Measurements from ENCODE around the gene HTR1E.
"Not testable (repeated sequence)": the region's sequence is repeated elsewhere in the genome, so short reads cannot be mapped to it uniquely, and the experiment has no call there.

The HTR1E gene

DNA sequence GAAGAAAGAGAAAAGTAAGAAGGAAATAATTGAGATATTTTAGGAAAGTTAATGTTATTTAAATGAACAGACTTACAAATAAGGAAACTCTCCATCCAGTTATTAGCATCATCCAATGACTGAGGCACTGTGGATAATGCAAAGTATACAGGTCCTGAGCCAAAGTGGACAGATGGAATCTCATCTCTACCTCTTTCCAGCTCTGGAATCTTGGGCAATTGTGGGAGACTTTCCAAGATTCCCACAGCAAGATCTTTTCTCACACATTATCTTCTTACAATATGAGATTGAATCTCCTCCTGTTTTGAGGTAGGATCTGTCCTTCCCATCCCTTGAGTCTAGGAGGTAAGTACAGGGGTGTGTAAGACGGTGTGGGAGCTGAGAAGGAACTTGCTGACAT, 28.9 kb downstream of the HTR1E start:
- H3K27ac Mint-ChIP-seq, result no peak overlapping the region
- no peak overlapping the region for H3K4me3 Mint-ChIP-seq
- TF ChIP-seq, protein P1, sequence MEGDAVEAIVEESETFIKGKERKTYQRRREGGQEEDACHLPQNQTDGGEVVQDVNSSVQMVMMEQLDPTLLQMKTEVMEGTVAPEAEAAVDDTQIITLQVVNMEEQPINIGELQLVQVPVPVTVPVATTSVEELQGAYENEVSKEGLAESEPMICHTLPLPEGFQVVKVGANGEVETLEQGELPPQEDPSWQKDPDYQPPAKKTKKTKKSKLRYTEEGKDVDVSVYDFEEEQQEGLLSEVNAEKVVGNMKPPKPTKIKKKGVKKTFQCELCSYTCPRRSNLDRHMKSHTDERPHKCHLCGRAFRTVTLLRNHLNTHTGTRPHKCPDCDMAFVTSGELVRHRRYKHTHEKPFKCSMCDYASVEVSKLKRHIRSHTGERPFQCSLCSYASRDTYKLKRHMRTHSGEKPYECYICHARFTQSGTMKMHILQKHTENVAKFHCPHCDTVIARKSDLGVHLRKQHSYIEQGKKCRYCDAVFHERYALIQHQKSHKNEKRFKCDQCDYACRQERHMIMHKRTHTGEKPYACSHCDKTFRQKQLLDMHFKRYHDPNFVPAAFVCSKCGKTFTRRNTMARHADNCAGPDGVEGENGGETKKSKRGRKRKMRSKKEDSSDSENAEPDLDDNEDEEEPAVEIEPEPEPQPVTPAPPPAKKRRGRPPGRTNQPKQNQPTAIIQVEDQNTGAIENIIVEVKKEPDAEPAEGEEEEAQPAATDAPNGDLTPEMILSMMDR (IDR thresholded peaks at IDR 0.05), result no peak
- no peaks in the 10 kb centered on the region for H3K9me3 Mint-ChIP-seq
- H3K36me3 Mint-ChIP-seq (ENCODE audit: low read depth), result no peaks in the 10 kb centered on the region
- no peak for DNase-seq
- H3K27me3 Mint-ChIP-seq (ENCODE audit: low read depth, poor library complexity), result peaks cover 3% of the 10 kb centered on the region
- H3K4me1 Mint-ChIP-seq, result no peaks in the 10 kb centered on the region

DNA sequence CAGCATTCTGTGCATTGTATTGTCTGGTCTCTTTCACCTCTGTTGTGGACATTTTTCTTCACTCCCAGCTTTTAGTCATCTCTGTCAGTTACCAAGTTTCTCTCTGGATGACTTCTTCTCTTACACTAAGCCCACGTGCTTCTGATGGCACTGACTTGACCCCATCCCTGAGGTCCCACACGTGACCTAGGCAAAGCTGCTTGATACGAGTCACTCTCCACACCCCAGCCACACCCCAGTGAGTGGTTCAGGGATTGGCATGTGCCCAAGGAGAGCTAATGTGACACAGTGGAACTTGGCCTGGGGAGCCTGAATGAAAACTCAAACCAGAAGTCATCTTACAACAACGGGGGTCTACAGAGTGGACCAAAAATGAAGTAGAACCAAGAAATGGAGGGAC, 32.2 kb downstream of the HTR1E start:
- no peak for DNase-seq
- Mint-ChIP-seq H3K9me3 (no peaks in the 10 kb centered on the region), H3K27me3 (ENCODE audit: low read depth, poor library complexity) (peaks cover 3% of the 10 kb centered on the region), H3K4me1 (no peaks in the 10 kb centered on the region), H3K27ac (no peak overlapping the region), H3K36me3 (ENCODE audit: low read depth) (no peaks in the 10 kb centered on the region), H3K4me3 (no peak overlapping the region)
- TF ChIP-seq, protein P1 (IDR thresholded peaks at IDR 0.05), result no peak

DNA sequence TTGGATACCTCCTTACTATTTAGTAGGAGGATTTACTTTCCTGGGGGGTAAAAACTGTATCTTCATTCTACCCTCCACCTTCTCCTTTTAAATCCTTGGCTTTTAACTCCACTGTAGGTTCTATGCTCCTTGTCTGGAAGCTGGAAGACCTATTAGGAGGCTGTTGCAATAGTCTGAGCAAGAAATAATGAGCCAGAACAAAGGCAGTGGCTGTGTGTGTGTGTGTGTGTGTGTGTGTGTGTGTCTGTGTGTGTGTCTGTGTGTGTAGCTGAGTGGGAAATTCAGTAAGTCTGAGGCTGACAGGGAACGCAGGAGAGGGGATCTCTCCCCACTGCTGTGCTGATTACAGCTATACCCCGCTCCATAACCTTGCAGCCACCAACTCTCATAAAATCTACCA, 35.8 kb downstream of the HTR1E start:
- Mint-ChIP-seq H3K9me3 (no peaks in the 10 kb centered on the region), H3K36me3 (ENCODE audit: low read depth) (no peaks in the 10 kb centered on the region), H3K4me1 (no peaks in the 10 kb centered on the region), H3K27ac (no peak overlapping the region), H3K27me3 (ENCODE audit: low read depth, poor library complexity) (peaks cover 11% of the 10 kb centered on the region), H3K4me3 (no peak overlapping the region)
- no peak for DNase-seq
- TF ChIP-seq, protein P1 (IDR thresholded peaks at IDR 0.05), result no peak

DNA sequence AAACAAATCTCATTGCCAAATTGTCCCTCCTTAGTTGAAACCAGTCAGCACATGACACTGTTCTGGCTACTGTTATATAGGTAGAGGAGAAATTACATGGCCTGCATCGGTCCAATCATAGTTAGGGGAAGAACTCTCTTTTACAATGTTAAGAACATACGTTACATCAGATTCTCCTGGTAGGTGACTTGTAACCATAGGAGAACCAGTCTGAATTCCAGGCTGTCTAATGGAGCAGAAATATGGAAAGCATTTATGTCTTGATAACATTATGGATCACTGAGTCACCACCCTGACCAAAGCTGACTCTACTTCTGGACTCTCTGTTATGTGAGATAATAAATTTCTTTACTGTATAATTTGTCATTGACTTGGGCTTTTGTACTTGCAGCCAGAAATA, 40.9 kb downstream of the HTR1E start:
- Mint-ChIP-seq H3K4me3 (no peak overlapping the region), H3K27me3 (ENCODE audit: low read depth, poor library complexity) (peaks cover 8% of the 10 kb centered on the region), H3K4me1 (no peaks in the 10 kb centered on the region), H3K27ac (no peak overlapping the region), H3K36me3 (ENCODE audit: low read depth) (no peaks in the 10 kb centered on the region), H3K9me3 (no peaks in the 10 kb centered on the region)
- no peak for DNase-seq
- TF ChIP-seq, protein P1 (IDR thresholded peaks at IDR 0.05), result no peak

DNA sequence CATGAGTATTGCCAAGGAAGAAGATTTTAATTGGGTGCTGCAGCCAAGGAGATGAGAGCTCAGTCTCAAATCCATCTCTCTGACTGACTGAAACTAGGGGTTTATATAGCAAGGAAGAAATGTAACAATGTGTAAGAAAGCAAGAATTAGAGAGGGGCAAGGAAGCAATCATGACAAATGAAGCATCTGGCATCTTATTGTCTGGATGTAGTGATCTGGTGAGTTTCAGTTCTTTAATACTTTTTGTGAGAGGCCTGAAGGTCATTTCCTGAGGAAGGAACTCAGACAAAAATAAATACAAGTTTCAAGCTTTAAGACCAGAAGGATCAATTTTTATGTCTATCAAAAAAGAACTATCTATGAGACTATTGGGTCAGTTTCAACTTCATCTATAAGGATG, 64.2 kb downstream of the HTR1E start:
- Mint-ChIP-seq H3K36me3 (ENCODE audit: low read depth) (no peaks in the 10 kb centered on the region), H3K9me3 (peaks cover 25% of the 10 kb centered on the region), H3K4me1 (no peaks in the 10 kb centered on the region), H3K27ac (no peak overlapping the region), H3K27me3 (ENCODE audit: low read depth, poor library complexity) (peaks cover 10% of the 10 kb centered on the region), H3K4me3 (no peak overlapping the region)
- TF ChIP-seq, protein P1 (IDR thresholded peaks at IDR 0.05), result no peak
- DNase-seq, result no peak

DNA sequence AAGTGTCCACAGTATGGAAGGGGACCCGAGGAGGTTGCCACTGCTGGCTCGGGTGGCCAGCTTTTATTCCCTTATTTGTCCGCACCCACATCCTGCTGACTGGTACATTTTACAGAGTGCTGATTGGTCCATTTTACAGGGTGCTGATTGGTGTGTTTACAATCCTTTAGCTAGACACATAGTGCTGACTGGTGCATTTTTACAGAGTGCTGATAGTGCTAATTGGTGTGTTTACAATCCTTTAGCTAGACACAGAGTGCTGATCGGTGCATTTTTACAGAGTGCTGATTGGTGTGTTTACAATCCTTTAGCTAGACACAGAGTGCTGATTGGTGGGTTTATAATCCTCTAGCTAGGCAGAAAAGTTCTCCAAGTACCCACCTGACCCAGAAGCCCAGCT, 65.1 kb downstream of the HTR1E start:
- Mint-ChIP-seq H3K9me3 (peaks cover 28% of the 10 kb centered on the region), H3K27me3 (ENCODE audit: low read depth, poor library complexity) (peaks cover 10% of the 10 kb centered on the region)
- not testable (repeated sequence) for H3K4me3 Mint-ChIP-seq; H3K27ac Mint-ChIP-seq; H3K36me3 Mint-ChIP-seq (ENCODE audit: low read depth); H3K4me1 Mint-ChIP-seq; DNase-seq

DNA sequence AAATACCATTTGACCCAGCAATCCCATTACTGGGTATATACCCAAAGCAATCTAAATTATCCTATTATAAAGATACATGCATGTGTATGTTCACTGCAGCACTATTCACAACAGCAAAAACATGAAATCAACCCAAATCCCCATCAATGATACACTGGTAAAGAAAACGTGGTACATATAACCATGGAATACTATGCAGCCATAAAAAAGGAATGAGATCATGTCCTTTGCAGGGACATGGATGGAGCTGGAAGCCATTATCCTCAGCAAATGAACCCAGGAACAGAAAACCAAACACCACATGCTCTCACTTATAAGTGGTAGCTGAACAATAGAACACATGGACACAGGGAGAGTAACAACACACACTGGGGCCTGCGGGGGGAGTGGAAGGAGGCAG, 69.2 kb downstream of the HTR1E start:
- Mint-ChIP-seq H3K9me3 (peaks cover 32% of the 10 kb centered on the region), H3K27me3 (ENCODE audit: low read depth, poor library complexity) (peaks cover 10% of the 10 kb centered on the region)
- H3K4me3 Mint-ChIP-seq; DNase-seq; H3K27ac Mint-ChIP-seq; H3K36me3 Mint-ChIP-seq (ENCODE audit: low read depth); H3K4me1 Mint-ChIP-seq: not testable (repeated sequence)

DNA sequence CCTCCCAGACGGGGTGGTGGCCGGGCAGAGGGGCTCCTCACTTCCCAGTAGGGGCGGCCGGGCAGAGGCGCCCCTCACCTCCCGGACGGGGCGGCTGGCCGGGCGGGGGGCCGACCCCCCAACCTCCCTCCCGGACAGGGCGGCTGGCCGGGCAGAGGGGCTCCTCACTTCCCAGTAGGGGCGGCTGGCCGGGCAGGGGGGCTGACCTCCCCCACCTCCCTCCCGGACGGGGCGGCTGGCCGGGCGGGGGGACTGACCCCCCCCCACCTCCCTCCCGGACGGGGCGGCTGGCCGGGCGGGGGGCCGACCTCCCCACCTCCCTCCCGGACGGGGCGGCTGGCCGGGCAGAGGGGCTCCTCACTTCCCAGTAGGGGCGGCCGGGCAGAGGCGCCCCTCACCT, 72.3 kb downstream of the HTR1E start:
- not testable (repeated sequence) for H3K27me3 Mint-ChIP-seq (ENCODE audit: low read depth, poor library complexity); DNase-seq; H3K36me3 Mint-ChIP-seq (ENCODE audit: low read depth); H3K4me3 Mint-ChIP-seq; H3K4me1 Mint-ChIP-seq; H3K27ac Mint-ChIP-seq
- peaks cover 28% of the 10 kb centered on the region for H3K9me3 Mint-ChIP-seq
